ENCODE data around the gene BLOC1S4.
"Not testable (repeated sequence)": the region's sequence is repeated elsewhere in the genome, so short reads cannot be mapped to it uniquely, and the experiment has no call there.

The BLOC1S4 gene

GRCh38 chr4:6740347-6740746, 24.4 kb downstream of the BLOC1S4 start:
- no peak for DNase-seq (ENCODE audit: low read depth in 2 of 2)

DNA sequence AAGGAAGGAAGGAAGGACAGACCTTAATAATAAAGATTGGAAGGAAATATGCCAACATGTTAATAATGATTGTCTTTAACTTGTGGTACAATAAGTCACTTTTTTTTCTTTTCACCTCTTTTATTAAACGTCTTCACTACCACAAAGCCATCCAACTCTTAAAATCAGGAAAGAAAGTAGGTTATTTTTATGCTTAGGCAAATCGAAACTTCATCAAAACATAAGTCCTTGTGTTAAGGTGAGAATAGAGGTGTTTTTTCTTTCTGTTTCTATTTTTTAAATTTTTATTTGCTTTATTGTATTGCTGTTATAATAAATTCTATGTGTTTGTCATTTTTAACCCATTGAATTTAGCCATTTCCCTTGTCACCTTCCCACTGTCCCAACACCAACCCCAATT, 26.5 kb downstream of the BLOC1S4 start:
- DNase-seq (ENCODE audit: low read depth in 2 of 2) = no peak

DNA sequence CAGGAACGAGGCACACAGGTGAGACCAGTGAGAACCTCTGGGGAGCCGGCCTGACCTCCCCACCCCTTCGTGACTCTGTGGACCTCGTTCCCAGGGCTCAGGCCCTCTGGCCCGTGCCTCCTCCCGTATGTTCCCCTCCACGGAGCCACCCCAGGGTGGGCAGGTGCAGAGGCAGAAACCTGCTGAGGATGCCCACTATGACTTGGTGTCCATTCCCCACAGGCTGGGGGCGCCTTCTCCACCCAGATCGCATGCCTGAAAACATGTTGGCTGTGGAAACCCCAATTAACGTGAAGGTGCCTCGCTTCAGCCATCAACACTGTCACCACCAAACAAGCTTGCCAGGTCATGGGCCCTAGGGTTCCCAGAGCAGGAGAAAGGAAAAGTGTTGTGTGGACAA, 27.0 kb downstream of the BLOC1S4 start:
- no peak for DNase-seq (ENCODE audit: low read depth in 2 of 2)

DNA sequence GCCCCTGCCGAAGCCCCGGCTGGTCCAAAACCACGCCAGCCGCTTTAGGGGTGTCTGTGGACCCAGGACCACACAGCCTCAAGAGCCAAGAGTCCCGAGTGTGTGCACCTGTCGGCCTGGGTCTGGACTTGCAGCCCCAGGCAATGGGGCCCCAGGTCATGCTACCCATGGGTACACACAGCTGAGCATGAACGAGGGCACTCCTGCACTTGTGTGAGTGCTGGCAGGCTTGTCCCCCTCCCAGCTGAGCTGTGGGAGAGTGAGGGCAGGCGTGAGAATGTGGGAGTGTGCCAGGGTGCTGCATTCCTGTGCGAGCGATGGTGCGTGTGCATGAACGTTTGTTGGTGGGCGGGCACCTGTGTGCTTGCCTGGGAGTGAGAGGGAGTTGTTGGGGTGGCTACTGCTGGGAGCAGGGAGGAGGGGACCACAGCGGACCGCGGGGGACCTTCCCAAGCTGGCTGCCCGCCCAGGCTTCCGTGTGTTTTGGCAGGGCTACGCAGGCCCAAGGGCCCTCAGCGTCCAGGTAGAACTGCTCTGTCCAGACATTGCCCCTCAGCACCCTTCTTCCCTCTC, 30.8 kb downstream of the BLOC1S4 start:
- DNase-seq (ENCODE audit: low read depth in 2 of 2) = no peak

DNA sequence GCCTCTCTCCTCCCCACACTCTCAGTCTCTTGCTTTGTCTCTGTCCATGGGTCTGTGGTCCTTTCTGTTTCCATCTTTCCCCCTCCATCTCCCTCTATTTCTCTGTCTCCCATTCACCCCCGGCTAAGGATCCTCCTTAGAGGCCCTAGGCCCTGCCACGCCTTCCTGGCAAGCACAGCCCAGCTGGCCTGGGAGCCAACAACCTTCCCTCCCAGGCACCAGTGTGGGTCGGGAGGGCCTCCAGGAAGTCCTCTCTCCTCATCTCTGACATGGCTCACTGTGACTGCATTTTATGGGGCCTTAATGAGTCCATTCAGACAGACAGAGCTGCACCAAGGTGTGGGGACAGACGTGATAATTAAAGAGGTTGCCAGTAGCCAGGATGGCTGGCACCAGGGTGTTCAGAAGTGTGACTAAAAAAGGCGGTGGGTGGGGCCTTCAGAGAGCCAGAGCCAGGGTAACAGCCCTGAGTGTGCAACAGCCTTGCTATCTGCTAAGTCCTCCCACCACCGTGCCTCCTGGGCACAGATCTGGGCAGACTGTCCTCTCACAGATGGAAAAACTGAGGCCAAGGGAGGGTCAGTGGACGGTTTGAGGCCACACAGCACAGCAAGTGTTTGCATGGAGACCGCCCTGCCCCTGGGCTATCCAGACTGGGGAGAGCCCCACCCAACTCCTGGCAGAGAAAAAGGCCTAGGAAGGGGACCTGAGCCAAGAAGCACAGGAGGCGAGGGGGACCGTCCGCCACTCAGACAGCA, 31.5 kb downstream of the BLOC1S4 start:
- DNase-seq (ENCODE audit: low read depth in 2 of 2) = no peak

DNA sequence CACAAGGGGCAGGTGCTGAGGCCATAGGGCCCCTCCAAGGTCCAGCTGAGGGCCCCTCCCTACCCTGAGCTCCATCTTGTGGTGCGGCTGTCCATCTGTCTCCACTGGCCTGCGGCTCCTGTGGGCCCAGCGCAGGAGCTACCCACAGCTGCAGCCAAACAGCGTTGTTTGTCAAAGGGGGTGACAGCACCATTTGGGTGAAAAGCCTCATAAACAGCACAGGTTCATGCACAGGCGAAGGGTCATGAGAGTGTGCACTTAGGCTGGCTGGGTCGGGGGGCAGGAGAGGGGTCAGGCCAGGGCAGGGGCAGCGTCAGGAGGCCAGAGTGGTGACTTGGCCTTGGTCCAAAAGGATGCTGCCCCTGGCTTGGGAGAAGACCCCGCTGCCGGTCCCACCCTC, 32.3 kb downstream of the BLOC1S4 start:
- DNase-seq (ENCODE audit: low read depth in 2 of 2) = no peak

DNA sequence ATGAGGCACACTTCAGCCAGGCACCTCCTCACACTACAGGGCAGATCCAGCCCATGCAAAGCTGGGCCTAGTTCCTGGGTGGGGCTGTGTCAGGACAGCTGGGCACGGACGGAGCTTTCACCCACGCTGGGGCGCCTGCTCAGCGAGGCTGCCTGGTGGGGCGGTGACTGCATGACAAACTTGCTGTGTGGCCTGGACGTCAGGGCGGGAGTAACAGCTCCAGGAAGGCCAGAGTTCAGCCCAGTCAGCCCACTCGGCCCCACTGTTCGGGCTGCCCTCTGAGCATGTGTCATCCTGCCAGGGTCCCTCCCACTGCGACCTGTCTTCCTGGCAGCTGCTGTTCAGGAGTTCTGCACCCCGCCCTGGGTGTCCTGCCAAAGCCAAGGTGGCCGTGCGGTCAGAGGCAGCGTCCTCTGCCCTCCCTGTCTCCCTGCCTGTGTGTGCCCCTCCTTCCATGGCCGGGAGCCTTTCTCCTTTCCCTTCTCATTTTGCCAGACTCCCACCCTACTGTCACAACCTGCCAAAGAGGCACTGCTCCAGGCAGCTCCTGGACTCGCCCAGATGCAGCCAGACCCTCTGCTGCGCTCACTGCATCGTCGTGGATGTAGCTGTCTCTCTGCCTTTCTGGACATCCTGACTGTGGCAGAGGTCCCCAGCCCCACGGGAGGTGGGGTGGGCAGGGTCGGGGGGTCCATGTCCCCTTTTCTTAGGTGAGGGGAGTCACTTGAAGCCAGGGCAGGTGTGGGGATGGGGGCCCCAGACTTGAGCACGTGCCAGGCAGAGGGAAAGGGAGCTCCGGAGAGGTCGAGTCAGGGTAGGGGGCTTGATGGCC, 33.6 kb downstream of the BLOC1S4 start:
- no peak for DNase-seq (ENCODE audit: low read depth in 2 of 2)

- DNase-seq (ENCODE audit: low read depth in 2 of 2) = no peak
These were observed 34.6 kb downstream of the BLOC1S4 start for GRCh38 chr4:6750286-6751221.

- no peak for DNase-seq (ENCODE audit: low read depth in 2 of 2)
These were observed 35.9 kb downstream of the BLOC1S4 start for GRCh38 chr4:6751611-6752485.

- no peak for DNase-seq (ENCODE audit: low read depth in 2 of 2)
These were observed 36.5 kb downstream of the BLOC1S4 start for GRCh38 chr4:6752486-6752829.

DNA sequence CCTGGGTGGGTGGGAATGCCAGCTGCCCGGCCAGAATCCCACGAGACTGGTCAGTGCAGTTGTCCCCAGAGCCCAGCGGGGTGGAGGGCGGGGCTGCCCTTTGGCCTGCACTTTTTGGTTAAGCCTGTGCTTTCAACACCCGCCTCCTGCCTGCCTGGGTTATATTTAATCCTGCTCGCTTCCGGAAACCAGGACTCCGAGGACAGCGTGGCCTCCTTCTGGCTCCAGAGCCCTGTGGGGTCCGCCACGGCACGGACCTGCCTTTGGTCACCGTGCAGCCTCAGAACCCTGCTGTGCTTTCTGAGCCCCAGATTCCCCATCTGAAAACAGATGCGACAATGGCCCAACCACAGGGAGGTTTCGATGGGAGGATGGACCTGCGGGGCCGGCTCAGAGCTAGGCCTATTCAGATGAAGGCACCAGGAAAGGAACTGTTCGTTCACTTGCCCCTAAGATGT, 37.2 kb downstream of the BLOC1S4 start:
- DNase-seq (ENCODE audit: low read depth in 2 of 2) = no peak

- no peak for DNase-seq (ENCODE audit: low read depth in 2 of 2)
These were observed 37.9 kb downstream of the BLOC1S4 start for GRCh38 chr4:6753891-6754290.

DNA sequence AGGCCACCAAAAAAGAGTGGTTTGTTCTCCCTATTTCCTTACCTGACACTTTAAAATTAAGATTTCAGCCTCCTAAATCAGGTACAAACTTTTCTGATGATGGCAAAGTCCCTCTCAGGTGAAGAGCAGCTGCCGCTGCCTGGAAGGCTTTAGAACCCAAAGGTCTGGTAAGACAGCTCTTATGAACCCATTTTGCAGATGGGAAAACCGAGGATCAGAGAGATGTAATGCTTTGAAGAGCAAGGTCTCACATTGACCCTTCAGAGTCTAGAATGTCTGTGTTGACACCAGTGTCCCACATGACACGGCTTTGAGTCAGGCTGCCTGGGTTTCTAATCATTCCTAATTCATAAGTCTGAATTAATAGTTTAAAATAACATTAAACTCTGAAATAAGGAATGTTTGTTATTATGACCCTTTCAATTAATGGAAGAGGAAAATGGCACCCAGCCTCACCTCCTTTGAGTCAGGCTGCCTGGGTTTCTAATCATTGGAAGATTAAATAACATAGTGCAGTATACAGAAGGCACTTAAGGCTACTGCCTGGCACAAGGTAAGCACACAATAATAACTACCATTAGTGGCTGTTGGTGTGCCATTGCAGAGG, 38.6 kb downstream of the BLOC1S4 start:
- DNase-seq (ENCODE audit: low read depth in 2 of 2) = no peak

- DNase-seq (ENCODE audit: low read depth in 2 of 2) = no peak
These were observed 39.2 kb downstream of the BLOC1S4 start for GRCh38 chr4:6755088-6755753.

DNA sequence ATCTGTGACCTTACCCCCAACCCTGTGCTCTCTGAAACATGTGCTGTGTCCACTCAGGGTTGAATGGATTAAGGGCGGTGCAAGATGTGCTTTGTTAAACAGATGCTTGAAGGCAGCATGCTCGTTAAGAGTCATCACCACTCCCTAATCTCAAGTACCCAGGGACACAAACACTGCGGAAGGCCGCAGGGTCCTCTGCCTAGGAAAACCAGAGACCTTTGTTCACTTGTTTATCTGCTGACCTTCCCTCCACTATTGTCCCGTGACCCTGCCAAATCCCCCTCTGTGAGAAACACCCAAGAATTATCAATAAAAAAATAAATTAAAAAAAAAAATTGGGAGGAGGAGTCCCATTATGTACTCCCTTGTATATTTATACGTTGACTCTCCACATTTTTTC, 40.4 kb downstream of the BLOC1S4 start:
- not testable (repeated sequence) for DNase-seq (ENCODE audit: low read depth in 2 of 2)

DNA sequence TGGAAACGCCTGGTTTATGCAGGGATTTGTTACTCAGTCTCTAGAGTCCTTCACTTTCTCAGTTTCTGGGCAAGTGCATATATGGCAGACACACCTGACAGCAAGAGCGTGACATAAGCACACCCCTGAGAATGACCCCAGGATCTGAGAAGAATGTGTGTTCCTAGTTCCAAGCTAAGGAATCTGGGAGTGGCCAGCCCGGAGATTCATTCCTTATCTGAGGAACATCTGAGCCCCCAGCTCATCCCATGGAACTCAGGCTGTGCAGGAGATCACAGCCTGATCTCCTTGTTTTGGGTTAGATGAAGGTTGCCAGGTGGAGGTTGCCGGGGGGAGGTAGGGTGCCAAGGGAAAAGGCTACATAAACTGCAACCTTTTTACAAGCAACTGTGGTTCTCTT, 42.8 kb downstream of the BLOC1S4 start:
- no peak for DNase-seq (ENCODE audit: low read depth in 2 of 2)

GRCh38 chr4:6760865-6761264, 44.9 kb downstream of the BLOC1S4 start:
- no peak for DNase-seq (ENCODE audit: low read depth in 2 of 2)

- DNase-seq (ENCODE audit: low read depth in 2 of 2) = no peak
These were observed 46.0 kb downstream of the BLOC1S4 start for GRCh38 chr4:6761649-6762615.
